C4-2B (cell line): ENCODE measurements around the gene ASPN.

Source experiments
- CTCF ChIP-seq: fragments of 450-650 bp; conservative IDR thresholded peaks from 2 replicates; pipeline ENCODE4 v1.5.1; 2017; ENCODE audit warnings: mild to moderate bottlenecking
- ZFX ChIP-seq: fragments of 450-650 bp; IDR thresholded peaks from 2 replicates; pipeline ENCODE4 v1.6.1; 2017

- TF ChIP-seq CTCF (no peak), ZFX (no peak)
Measured at GRCh38 chr9:92520837-92521236, 38.5 kb upstream of the ASPN start.
